ENCODE measurements around the gene SMARCD3. TPM values are rescaled to one million over a fixed set of nuclear protein-coding genes. Genes with fewer than 3 reads are reported as not detected.

SMARCD3 gene
- total RNA-seq, 1 experiment from 2014 or later = 30.3 TPM

DNA sequence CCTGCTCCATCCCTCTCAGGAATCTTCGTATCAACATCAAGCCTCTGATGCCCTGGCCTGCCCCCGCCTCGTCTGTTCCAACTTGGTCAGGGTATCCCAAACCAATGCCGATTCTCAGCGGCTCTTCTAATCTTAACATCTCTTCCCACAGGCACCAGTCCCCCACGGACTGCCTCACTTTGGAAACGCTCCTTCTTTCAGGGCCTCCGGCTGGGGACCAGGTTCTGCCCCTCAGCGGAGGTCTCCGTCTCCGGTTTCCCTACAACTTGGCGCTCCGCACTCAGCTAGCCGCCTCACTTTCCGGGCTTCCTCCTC lies 22.0 kb downstream of the SMARCD3 start:
- H3K9me3 ChIP-seq (ENCODE audit: control insufficient read depth in 1 of 2, insufficient read depth in 1 of 2, low read depth in 1 of 2, low read length in 2 of 2) = no peaks in the 10 kb centered on the region
- no peaks in the 10 kb centered on the region for H3K27me3 ChIP-seq (ENCODE audit: insufficient read depth, low read length)
- DNase-seq (ENCODE audit: low read depth, low spot score) (no peak), ATAC-seq (peak; percentile 5)
- H3K9ac ChIP-seq (ENCODE audit: low read length) = peak overlapping the region; percentile 90
- no peaks in the 10 kb centered on the region for H3K9me2 ChIP-seq (ENCODE audit: insufficient read depth)
- ChIA-PET POLR2A (interaction anchor here (1.2 to 1.8 kb wide), 4 partner anchors 12 to 216 kb away, joined by 4 to 5 read pairs (median 4); no protein-coding TSS in a partner anchor), RAD21 (ENCODE audit: low non-redundant PET in 1 of 2, low total read pairs in 2 of 2, uncharacterized antibody in 2 of 2, unreplicated experiment in 2 of 2) (no interaction called here), CTCF (interaction anchor here (1.2 kb wide), 1 partner anchor 102 kb away, joined by 5 read pairs; no protein-coding TSS in a partner anchor)
- H3K36me3 ChIP-seq (ENCODE audit: control insufficient read depth in 1 of 2, insufficient read depth in 2 of 2, low read length in 2 of 2) = peaks cover 19 to 36% of the 10 kb centered on the region in 2 experiments; a peak in 3 of 4 replicates
- H2AFZ ChIP-seq (ENCODE audit: low read depth, low read length, poor library complexity, severe bottlenecking) = no peak overlapping the region
- H4K20me1 ChIP-seq (ENCODE audit: insufficient read depth) = no peaks in the 10 kb centered on the region
- BruUV-seq (replicated peaks) = TSS peak; percentile 32
- TF ChIP-seq YY1 (IDR thresholded peaks at IDR 0.05; ENCODE audit: extremely low read depth, insufficient replicate concordance, low read depth, low read length) = no peak
- TF ChIP-seq, protein P1, sequence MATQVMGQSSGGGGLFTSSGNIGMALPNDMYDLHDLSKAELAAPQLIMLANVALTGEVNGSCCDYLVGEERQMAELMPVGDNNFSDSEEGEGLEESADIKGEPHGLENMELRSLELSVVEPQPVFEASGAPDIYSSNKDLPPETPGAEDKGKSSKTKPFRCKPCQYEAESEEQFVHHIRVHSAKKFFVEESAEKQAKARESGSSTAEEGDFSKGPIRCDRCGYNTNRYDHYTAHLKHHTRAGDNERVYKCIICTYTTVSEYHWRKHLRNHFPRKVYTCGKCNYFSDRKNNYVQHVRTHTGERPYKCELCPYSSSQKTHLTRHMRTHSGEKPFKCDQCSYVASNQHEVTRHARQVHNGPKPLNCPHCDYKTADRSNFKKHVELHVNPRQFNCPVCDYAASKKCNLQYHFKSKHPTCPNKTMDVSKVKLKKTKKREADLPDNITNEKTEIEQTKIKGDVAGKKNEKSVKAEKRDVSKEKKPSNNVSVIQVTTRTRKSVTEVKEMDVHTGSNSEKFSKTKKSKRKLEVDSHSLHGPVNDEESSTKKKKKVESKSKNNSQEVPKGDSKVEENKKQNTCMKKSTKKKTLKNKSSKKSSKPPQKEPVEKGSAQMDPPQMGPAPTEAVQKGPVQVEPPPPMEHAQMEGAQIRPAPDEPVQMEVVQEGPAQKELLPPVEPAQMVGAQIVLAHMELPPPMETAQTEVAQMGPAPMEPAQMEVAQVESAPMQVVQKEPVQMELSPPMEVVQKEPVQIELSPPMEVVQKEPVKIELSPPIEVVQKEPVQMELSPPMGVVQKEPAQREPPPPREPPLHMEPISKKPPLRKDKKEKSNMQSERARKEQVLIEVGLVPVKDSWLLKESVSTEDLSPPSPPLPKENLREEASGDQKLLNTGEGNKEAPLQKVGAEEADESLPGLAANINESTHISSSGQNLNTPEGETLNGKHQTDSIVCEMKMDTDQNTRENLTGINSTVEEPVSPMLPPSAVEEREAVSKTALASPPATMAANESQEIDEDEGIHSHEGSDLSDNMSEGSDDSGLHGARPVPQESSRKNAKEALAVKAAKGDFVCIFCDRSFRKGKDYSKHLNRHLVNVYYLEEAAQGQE (IDR thresholded peaks at IDR 0.05; ENCODE audit: low read depth) = no peak
- TF ChIP-seq, protein P2, sequence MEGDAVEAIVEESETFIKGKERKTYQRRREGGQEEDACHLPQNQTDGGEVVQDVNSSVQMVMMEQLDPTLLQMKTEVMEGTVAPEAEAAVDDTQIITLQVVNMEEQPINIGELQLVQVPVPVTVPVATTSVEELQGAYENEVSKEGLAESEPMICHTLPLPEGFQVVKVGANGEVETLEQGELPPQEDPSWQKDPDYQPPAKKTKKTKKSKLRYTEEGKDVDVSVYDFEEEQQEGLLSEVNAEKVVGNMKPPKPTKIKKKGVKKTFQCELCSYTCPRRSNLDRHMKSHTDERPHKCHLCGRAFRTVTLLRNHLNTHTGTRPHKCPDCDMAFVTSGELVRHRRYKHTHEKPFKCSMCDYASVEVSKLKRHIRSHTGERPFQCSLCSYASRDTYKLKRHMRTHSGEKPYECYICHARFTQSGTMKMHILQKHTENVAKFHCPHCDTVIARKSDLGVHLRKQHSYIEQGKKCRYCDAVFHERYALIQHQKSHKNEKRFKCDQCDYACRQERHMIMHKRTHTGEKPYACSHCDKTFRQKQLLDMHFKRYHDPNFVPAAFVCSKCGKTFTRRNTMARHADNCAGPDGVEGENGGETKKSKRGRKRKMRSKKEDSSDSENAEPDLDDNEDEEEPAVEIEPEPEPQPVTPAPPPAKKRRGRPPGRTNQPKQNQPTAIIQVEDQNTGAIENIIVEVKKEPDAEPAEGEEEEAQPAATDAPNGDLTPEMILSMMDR (IDR thresholded peaks at IDR 0.05 in 2 of 3, conservative IDR thresholded peaks at IDR 0.05 in 1 of 3; ENCODE audit: borderline replicate concordance in 1 of 3, insufficient read depth in 1 of 3, low read depth in 2 of 3, low read length in 2 of 3) = no peak
- peak overlapping the region; percentile 76 to 83 for H3K4me3 ChIP-seq (replicated peaks in 1 of 2; ENCODE audit: low read depth in 1 of 2, low read length in 2 of 2)
- peak overlapping the region; percentile 88 for H3K4me2 ChIP-seq (ENCODE audit: low read length)
- intact Hi-C loops (cut with micrococcal nuclease) = no loop called here
- H3K4me1 ChIP-seq (ENCODE audit: control insufficient read depth in 1 of 2, insufficient read depth in 2 of 2, low read length in 2 of 2) = peaks cover 11 to 22% of the 10 kb centered on the region in 2 experiments
- H3K27ac ChIP-seq (ENCODE audit: low read depth, low read length) = peak overlapping the region; percentile 66
- H3K79me2 ChIP-seq (ENCODE audit: insufficient read depth, low read length) = peaks cover 29% of the 10 kb centered on the region
